Prostate gland (tissue), 2 donors: ENCODE results near the gene NYNRIN.
"Not testable (repeated sequence)": the region's sequence is repeated elsewhere in the genome, so short reads cannot be mapped to it uniquely, and the experiment has no call there.

Experiments
- CTCF ChIP-seq, 4 experiments: fragments of 200-600 bp in 2 of 4; fragments of 450-650 bp in 2 of 4; sonication (generic) in 2 of 4; IDR thresholded peaks; 1 replicate in 3 of 4; 2 replicates in 1 of 4; pipeline ENCODE4 v1.5.1; 2016 to 2019; ENCODE audit warnings: antibody characterized with exemption in 4 of 4, mild to moderate bottlenecking in 2 of 4, moderate library complexity in 2 of 4
- POLR2A ChIP-seq: fragments of 450-650 bp; IDR thresholded peaks from one replicate; pipeline ENCODE4 v1.6.1; 2016; ENCODE audit warnings: antibody characterized with exemption, mild to moderate bottlenecking
- POLR2AphosphoS5 ChIP-seq: sonication (generic); formaldehyde crosslinking; IDR thresholded peaks from one replicate; pipeline ENCODE4 v1.6.1; 2017; ENCODE audit warnings: antibody characterized with exemption

- TF ChIP-seq CTCF (IDR thresholded peaks at IDR 0.05); POLR2AphosphoS5; POLR2A: not testable (repeated sequence)
Measured at GRCh38 chr14:24387579-24387978, 11.2 kb upstream of the NYNRIN start.
